ENCODE data around the gene SYNDIG1.

SYNDIG1 gene

DNA sequence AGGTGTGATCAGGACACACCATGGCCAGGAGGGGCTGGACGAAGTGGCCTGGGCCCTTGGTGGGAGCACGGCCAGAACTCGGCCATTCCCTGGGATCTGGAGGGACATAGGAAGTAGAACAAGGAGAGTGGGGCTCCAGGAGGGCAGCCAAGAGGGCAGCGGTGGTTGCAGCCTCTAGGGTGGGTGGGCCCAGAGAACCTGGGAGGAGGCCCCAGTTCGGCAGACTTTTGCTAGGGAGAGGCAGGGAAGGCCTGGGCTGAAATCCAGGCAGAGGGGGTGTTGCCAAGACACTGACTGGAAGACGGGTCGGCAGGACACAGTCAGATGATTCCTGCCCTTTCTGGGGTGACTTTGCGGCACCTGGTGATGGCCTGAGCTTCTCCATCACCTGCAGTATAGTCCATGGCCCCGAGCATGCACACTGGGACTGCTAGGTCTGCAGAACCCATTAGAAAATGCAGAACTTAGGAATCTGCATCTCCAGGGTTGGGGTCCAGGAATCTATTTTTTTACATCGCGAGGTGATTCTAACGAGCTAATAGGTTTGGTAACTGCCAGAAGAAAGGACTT, 224.8 kb downstream of the SYNDIG1 start:
- DNase-seq (ENCODE audit: low spot score) = no peak

DNA sequence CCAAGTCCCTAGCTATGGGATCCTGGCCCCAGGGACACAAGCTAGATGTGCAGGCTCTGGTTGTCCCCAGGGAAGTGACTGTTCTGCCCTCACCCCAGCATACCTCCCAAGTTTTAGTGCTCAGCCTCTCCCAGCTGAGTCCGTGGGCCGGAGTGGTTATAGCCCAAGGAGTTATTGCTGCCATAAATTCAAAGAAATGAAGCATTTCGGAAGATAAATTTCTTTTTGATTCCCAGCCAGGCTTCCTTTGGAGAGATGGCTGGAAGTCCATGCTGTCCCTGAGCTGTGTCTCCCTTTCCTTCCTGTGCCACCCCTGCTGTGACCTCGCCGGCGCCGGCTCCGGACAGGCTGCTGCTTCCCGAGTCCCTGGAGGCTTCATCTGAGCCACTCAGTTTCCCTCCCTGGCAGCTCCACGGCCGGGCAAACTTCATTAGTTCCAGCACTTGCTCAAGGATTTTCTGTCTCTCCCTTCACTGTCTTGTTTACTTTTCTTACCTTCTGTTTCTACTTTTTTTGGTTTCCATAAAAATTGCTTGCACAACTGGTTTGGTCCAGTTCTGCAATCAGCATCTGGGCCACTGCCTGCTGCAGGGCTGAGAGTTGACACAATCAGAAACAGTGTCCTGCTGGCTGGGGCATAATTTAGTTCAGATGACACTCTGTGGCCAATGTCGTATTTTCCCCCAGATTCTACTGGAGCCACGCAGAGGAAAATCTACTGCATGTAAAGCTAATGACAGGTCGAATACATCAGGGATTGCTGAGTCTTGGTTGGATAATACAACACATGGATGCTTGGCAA, 225.5 kb downstream of the SYNDIG1 start:
- DNase-seq (ENCODE audit: low spot score) = peak; percentile 39

DNA sequence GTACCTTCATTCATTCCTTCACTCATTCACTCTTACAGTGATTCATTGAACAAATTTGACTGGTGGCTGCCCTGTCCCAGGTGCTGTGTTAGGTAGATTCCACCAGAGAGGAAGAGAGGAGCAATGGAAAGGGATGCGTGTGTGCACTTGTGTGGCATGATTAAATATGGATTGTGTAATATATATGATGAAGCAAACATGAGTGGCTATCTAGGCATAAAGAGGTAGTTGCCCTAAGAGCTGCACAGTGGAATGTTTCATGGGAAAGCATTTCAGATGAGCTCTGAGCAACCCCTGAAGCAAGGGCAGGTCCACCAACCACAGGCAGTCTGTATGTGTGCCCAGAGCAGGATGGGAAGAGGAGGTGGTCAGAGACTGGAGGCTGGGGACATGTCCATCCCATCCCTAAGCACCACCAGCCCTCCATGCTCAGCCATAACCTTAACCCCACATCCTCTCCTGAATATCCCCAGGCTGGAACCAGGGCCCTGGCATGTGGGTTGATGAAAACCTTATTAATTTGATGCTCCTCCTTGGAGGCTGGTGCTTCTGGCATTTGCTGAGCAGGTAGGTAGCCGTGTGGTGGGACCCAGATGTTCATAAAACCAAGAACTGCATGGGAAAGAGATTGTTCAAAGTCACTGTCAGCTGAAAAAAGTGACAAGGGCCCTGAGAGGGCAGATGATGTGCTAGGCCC, 226.2 kb downstream of the SYNDIG1 start:
- DNase-seq (ENCODE audit: low spot score) = no peak

- DNase-seq (ENCODE audit: low spot score) = no peak
These were observed 227.0 kb downstream of the SYNDIG1 start for GRCh38 chr20:24696396-24696795.

DNA sequence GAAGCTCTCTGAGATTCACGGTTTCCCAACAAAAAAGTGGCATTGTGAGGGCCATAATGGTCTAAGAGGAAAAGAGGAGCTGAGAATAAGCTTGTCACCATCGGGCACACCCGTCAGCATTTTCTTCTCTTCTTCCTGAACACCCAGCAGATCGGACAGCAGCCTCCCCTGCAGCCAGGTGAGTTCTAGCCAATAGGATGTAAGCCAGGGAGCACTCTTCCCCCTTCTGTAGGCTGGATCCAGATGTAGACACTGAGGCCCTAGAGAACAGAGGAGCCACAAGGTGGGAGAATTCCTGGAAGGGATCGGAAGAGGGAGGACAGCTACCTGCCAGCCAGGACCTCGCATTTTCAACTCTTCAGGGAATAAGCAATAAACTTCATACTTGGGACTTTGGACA, 228.0 kb downstream of the SYNDIG1 start:
- no peak for DNase-seq (ENCODE audit: low spot score)

- no peak for DNase-seq (ENCODE audit: low spot score)
These were observed 228.8 kb downstream of the SYNDIG1 start for GRCh38 chr20:24698189-24698588.

GRCh38 chr20:24698706-24699206, 229.3 kb downstream of the SYNDIG1 start:
- DNase-seq (ENCODE audit: low spot score) = no peak

GRCh38 chr20:24699321-24700165, 230.1 kb downstream of the SYNDIG1 start:
- no peak for DNase-seq (ENCODE audit: low spot score)

GRCh38 chr20:24700166-24700860, 230.9 kb downstream of the SYNDIG1 start:
- no peak for DNase-seq (ENCODE audit: low spot score)

DNA sequence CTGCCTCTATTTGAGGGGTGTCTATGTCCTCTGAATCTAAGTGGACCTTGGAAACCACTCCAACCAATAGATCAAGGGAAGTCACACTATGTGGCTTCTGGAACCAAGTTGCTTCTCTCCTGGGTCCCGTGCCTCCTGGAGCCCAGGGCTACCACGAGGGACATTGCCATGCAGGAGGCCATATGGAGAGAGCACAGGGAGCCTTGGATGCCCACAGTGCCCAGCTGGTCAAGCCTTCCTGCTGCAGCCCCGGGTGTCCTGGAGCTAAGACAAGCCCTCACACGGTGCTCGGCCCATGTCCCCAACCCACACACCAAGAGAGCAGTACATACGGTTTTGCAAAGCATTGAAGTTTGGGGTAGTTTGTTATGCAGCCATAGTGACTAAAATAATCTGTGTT, 231.6 kb downstream of the SYNDIG1 start:
- no peak for DNase-seq (ENCODE audit: low spot score)

GRCh38 chr20:24701668-24702067, 232.2 kb downstream of the SYNDIG1 start:
- no peak for DNase-seq (ENCODE audit: low spot score)

- no peak for DNase-seq (ENCODE audit: low spot score)
These were observed 233.3 kb downstream of the SYNDIG1 start for GRCh38 chr20:24702501-24703283.

DNA sequence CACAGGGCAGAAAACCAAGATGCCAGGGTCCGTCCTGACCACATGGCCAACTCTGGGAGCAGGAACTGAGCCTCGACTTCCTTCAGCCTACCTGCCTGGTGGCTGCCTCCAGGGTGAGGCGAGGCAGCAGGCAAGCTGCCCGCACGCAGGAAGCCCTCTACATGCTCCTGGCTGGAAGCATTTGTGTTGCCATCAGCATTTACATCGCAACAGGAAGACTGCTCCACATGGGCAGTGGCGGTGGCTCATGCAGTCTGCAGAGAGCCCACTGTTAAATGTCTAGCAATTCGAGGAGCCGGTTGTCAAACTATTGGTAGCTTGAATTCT, 233.8 kb downstream of the SYNDIG1 start:
- DNase-seq (ENCODE audit: low spot score) = no peak

GRCh38 chr20:24704899-24705298, 235.5 kb downstream of the SYNDIG1 start:
- DNase-seq (ENCODE audit: low spot score) = no peak

DNA sequence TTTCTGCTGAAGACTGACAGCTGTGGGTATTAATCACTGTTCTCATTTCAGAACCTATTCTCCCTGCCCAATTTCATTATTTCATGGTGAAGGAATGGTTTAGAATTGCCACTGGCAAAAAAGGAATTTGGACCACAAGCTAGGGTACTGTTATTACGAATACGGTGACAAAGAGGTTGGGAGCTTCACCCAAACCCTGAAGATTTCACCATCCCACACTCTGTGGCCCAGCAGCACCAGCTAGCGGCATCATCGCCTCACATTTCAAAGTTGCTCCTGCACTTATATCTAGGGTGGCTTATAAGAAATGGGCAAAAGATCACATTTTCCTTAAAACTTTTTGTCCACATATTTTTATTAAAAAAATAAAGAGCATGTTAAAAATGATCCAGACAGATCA, 236.1 kb downstream of the SYNDIG1 start:
- no peak for DNase-seq (ENCODE audit: low spot score)

- no peak for DNase-seq (ENCODE audit: low spot score)
These were observed 239.2 kb downstream of the SYNDIG1 start for GRCh38 chr20:24708411-24709295.
